NCI-H2107 treated with DMSO at 0.1 percent for 48 hours (cell line): Measurements from ENCODE around the gene PSG11.
"Not testable (repeated sequence)": the region's sequence is repeated elsewhere in the genome, so short reads cannot be mapped to it uniquely, and the experiment has no call there.

Experiments
- DNase-seq: peaks from one replicate; lab custom pipeline; 2025; ENCODE audit not compliant: unreplicated experiment; lab: John Stamatoyannopoulos, UW

Gene PSG11

DNA sequence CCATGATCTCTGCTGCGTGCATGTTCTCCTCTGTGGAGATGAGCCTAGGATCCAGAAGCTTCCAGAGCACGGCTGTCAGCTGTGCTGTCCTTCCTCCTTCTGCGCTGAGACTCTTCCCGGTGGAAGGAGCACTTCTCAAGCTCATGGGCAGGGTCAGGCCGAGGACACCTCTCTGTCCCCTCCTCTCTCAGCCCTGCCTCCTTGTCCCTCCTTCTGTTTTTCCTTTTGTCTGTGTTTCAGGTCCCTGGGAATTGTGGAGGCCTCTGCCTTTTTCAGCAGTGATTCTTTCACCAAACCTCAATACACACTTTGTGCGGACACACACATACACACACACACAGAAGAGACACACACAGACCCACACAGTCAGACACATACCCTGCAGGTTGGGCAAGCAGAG lies at the start of gene PSG11:
Gene PSG11, minus strand, starts transcription at position 101 of the 400 bp plus-strand sequence. Its CDS starts 97 bp downstream, at position 4.
- not testable (repeated sequence) for DNase-seq

DNA sequence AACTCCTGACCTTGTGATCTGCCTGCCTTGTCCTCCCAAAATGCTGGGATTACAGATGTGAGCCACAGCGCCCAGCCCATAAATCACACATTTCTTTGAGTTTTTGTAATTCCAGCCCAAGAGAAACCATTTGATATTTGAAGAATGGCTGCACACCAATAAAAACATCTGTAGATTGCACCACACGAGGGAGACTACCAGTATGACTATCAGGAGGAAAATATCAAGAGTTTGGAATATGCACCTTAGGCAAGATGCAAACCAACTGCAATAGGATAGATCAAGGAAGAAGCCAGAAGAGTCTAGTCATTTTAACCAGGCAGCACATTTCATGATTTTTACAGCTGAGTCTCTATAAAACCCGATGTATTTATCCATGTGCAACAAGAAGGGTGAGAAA lies 36.1 kb upstream of the PSG11 start:
- not testable (repeated sequence) for DNase-seq

DNA sequence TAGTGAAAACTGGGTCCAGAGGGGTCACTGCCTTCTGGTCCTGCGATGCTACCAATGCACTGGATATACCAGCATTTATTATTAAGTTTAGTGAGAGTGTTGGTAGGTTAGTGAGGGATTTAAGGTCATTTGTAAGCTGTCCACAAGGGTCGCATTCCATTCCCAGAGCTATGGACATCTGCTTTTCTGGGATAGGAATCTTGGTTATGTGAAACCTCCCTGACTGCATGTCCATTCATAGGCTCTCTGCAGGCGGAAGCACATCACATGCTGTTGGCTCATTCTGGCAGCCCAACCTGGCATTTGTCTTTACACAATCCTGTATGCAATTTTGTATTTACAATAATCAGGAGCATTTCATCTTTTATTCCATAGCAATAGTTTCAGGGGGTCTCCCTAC lies 35.1 kb upstream of the PSG11 start:
- DNase-seq = not testable (repeated sequence)

DNA sequence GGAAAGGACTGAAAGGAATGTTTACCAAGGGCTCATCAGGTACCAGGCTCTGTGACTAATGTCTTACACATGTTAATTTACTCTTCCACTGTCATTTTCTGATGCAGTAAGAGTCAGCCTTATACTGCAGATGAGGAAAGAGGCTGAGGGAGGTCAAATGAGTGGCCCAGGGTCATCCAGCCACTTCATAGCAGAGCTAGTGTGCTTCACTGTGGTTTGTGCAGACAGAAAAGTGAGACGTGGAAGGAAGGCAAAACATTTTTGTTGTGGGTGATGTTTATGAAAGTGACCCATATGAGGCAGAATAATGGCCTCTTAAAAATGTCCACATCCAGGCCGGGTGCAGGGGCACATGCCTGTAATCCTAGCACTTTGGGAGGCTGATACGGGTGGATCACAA lies 34.0 kb upstream of the PSG11 start:
- DNase-seq = not testable (repeated sequence)

DNA sequence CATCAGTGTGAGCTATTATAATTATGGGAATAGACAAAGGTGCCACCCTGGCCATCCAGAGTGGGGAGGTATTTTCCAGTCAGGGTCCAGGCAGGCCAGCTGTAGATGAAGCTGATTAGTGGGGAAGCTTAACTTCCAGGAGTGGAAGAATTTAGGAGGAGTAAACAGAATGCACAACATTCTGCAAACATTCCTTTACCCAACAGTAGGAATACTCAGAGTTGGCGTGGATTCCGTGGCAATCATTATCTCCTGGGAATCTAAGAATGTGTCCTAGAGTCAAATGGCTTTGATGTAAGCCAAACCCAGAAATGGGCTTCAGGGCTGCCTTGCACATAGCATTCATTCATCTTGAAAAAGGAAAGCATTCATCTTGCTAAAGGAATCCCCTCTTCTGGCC lies 33.2 kb upstream of the PSG11 start:
- not testable (repeated sequence) for DNase-seq

DNA sequence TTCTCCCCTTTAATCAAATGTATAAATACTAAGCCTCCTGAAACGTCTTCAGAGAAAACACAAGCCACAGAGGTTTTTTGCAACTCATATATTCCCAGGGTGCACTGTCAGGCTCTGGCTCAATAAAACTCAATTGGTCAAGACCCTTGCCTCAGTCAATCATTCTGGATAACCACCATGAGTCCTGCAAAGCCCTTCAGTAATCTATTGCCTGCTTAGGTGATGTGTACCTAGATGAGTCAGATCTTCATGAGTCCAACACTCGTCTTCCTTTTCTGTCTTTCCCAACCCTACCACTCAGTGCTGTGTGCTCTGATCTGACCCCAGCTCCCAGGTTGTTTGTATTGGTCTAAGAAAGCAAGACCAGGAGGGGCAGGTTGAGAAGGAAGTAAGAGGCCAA lies 32.2 kb upstream of the PSG11 start:
- not testable (repeated sequence) for DNase-seq

DNA sequence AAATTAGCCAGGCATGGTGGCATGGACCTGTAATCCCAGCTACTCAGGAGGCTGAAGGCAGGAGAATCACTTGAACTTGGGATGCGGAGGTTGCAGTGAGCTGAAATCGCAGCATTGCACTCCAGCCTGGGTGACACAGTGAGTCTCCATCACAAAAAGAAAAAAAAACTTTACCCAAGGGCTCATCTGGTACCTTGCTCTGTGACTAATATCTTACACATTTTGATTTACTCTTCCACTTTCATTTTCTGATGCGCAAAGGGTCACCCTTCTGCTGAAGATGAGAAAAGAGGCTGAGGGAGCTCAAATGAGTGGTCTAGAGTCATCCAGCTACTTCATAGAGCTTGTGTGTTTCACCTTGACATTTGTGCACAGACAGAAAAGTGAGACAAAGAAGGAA lies 21.7 kb upstream of the PSG11 start:
- not testable (repeated sequence) for DNase-seq

DNA sequence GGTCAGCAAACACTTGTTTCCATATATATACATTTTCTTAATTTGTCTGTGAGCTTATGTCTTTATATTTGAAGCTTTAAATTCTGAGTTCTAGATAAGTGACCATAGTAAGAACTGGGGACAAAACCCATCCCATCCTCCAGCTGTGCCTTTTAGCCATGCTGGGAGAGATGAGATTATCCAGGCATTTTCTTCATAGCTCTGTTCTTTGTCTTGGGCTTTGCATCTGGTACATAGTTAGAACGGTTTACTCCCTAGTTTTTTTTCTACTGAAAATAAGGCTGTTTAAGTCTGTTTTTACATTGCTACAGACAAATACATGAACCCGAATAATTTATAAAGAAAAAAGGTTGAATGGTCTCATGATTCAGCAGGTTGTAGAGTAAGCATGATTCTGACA lies 20.3 kb upstream of the PSG11 start:
- not testable (repeated sequence) for DNase-seq

DNA sequence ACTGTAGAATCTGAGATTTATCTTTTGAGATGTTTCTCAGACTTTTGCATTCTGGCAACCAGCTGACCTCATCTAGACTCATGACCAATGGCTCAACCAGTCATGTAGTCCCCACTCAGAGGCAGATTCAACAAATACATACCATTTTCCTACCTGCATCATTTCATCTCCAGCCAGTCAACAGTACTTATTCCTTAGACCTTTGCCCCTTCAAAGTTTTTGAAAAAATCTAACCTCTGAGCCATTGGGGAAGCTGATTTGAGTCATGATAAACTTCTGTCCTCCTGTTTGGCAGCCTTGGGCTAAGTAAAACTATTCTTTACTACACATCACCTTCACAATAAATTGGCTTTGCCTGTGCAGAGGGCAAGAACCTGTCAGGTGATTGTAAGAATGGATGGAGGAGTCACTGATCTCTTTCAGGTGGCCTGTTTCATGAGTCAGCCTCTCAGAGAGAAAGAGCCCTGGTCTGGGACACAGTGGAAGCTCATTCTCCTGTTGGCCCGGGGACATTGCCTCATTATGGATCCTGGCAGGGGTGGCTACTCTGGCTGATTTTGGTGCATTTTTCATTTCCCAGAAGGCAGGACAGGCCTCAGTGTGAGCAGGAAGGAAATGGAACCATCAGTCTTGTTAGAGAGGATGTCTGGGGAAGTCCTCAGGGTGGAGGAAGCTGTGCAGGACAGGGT lies 17.4 kb upstream of the PSG11 start:
- DNase-seq = not testable (repeated sequence)

DNA sequence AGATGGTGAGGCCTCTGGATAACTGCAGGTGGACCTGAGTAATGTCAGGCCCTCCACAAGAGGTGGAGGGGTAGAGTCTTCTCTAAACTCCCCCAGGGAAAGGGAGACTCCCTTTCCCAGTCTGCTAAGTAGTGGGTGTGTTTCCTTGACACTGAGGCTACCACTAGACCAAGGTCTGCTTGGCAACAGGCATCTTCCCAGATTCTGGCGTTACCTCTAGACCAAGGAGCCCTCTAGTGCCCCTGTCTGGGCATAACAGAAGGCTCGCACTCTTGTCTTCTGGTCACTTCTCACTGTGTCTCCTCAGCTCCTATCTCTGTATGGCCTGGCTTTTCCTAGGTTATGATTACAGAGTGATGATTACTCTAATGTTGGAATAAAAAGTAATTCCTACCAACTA lies 5.4 kb upstream of the PSG11 start:
- not testable (repeated sequence) for DNase-seq

DNA sequence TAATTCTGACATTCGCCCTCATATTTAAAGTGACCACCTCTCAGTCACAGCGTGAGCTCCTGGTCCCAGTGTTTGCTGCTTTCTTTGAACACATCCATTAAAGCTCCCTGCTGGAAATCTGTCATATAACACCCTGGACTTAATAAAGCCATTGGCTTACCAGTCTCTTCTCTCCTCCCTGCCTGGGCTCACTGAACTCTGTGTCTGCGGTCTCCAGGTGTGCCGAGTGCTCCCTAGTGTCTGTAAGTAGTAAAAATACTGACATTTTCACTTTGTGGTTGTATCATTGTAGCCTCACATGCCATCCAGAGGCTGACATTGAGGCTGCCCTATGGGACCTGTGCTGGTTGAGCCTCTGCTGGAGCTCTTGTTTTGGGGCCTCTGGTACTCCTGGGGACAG lies 2.6 kb upstream of the PSG11 start:
- DNase-seq = no peak

DNA sequence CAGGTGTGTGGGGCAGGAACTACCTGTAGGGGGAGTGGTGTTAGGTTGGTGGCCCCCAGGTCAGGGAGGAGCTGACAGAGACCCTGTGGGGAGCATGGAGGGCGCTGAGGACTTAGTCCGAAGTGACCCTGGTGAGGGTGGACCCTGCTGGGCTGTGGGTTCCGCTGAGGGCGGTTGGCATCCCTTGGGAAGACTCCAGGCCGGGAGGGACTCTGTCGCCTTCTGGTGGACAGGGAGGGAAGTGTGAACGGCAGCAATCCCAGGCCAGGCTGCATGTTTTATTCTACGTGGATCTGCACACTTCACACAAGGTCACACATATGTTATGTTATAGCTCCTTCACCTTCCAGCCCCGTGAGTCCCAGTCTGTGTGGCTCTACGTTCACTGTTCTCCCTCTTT lies 1.7 kb upstream of the PSG11 start:
- not testable (repeated sequence) for DNase-seq

DNA sequence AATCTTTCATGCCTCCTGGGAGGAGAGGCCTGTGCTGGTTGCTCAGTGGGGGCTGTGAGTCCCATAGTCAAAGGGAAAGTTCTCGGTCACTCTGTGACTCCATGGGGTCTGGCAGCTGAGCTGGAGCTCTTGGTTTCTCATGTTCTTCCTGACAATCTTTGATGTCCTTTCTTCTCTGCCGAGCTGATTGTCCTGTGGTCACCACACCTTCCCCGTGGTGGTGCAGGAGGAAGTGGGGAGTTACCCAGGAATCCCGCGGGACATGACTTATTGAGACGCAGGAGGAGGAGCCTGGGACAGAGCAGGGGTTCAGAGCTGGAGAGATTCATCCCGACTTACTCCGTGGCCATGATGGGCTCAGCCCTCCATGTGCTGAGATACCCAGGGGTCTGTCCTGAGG lies 792 bp upstream of the PSG11 start:
- not testable (repeated sequence) for DNase-seq

DNA sequence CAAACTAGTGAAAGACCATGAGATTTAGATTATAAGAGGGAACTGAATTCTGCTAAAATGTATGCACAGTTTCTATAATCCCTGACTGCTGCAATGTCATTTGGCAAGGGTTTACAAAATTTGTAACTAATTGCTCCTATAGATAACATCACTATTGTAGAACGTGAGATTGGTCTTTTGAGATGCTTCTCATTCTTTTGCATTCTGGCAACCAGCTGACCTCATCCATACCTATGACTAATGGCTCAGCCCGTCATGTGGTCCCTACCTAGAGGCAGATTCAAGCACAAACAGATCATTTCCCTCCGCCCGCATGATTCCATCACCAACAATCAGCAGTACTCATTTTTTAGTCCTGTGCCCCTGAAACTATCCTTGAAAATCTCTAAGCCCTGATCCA lies 4.2 kb downstream of the PSG11 start:
- not testable (repeated sequence) for DNase-seq

DNA sequence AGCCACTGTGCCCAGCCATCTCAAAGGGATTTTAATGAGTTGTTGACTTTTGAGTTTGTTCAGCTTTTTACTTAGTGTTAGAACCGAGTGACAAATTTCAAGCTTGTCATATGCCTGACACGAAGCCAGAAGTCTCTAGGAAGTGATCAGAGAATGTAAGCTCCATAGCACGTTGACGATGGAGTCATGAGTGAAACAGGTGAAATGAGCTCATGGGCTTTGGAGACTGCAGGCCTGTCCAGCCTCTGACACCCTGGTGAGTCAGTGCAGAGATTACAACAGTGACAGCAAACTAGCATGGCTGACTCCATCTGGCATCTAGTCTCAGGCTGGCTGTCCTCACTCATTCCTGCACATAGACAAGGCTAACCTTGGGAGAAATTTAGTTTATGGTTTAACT lies 4.6 kb downstream of the PSG11 start:
- DNase-seq = not testable (repeated sequence)

DNA sequence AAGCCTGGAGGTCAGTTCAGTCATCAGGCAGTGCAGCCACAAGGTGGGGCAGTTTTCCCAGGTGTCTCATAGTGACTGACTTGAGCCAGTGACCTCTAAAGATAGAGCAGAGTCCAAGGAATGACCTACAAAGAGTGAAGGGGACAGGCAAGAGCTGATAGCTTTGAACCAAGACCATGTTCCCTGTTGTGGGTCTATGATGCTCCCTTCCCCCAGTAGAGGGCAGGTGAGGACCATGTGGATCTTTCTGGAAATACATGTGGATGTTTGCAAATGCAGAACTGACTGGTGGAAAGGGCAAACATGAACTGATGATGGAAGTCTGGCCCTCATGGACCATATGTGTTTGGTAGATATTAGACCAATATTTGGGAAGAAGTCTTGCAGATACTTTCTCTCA lies 6.7 kb downstream of the PSG11 start:
- DNase-seq = not testable (repeated sequence)

DNA sequence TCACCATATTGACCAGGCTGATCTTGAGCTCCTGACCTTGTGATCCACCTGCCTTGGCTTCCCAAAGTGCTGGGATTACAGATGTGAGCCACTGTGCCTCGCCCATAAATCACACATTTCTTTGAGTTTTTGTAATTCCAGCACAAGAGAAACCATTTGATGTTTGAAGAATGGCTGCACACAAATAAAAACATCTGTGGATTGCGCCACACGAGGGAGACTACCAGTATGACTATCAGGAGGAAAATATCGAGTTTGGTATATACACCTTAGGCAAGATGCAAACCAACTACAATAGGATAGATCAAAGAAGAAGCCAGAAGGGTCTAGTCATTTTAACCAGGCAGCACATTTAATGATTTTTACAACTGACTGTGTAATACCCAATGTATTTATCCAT lies 20.4 kb downstream of the PSG11 start:
- DNase-seq = not testable (repeated sequence)

DNA sequence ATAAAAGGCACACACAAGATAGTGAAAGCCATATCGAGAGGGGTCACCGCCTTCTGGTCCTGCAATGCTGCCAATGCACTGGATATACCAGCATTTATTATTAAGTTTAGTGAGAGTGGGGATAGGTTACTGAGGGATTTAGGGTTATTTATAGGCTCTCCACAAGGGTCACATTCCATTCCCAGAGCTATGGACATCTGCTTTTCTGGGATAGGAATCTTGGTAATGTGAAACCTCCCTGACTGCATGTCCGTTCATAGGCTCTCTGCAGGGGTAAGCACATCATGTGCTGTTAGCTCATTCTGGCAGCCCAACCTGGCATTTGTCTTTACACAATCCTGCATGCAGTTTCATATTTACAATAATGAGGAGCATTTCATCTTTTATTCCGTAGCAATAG lies 21.4 kb downstream of the PSG11 start:
- not testable (repeated sequence) for DNase-seq

DNA sequence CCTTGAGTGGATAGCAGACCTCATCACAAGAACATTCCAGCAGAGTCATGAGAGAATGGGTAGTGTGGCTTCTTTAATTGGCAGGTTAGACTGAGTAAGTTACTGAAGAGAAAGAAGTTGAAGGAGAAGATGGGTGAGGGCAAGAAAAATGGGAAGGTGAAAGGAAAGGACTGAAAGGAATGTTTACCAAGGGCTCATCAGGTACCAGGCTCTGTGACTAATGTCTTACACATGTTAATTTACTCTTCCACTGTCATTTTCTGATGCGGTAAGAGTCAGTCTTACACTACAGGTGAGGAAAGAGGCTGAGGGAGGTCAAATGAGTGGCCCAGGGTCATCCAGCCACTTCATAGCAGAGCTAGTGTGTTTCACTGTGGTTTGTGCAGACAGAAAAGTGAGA lies 22.6 kb downstream of the PSG11 start:
- not testable (repeated sequence) for DNase-seq

DNA sequence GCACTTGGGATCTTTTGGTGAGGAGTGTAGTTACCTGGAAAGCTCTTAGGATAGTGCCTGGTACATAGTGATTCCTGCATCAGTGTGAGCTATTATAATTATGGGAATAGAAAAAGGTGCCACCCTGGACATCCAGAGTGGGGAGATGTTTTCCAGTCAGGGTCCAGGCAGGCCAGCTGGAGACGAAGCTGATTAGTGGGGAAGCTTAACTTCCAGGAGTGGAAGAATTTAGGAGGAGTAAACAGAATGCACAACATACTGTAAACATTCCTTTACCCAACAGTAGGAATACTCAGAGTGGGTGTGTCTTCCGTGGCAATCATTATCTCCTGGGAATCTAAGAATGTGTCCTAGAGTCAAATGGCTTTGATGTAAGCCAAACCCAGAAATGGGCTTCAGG lies 23.3 kb downstream of the PSG11 start:
- DNase-seq = not testable (repeated sequence)

DNA sequence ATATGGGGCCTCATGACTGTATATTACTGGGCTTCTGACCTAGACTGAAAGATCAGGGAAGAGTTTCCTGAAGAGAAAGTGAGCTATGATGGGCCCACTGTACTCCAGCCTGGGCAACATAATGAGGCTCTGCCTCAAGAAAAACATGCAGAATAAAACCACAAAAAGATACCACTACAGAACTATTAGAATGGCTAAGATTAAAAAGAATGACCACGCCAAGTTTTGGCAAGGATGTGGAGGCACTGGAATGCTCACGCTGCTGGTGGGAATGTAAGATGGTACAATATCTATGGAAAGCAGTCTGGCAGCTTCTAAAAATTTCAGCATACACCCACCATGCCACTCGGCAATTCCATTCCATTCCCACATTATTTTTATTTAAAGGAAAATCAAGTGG lies 30.1 kb downstream of the PSG11 start:
- not testable (repeated sequence) for DNase-seq

DNA sequence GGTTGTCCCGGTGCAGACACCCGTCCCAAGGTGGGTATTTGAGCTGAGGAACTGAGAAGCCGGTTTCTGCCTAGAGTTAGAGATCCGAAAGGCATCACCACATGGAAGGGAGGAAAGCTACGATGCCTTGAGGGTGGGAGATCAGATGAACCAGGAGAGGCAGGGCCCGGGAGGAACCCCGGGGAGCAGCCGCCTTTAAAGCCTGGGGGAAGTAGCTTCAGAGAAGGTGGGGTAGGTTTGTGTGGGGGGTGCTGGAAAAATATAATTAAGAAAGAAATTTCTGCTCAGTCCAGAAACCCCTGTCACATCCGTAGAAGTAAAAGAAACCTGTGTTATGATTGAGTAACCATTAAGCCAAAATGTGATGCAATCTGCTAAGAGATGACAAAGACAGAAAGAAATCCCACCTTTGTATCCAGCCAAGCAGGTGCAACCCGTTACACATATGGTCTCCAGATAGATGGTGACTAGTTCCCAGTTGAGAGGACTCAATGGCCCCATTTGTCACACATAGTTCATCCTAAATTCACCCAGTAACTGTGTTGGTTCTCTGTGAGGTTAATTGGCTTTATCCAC lies 34.2 kb downstream of the PSG11 start:
- DNase-seq = not testable (repeated sequence)

DNA sequence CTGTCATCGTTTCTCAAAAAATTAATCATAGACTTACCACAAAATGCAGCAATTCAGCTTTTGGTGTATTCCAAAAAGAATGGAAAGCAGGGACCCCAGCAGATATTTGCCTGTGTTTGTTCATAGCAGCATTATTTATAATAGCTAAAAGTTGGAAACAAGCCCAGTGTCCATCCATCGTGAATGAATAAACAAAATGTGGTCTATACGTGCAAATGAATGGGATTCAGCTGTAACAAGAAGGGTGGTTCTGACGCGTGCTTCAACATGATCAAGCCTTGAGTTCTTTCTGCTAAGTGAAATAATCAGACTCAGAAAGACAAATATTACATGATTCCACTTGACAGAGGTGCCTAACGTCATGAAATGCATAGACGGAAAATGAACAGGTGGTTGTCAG lies 36.4 kb downstream of the PSG11 start:
- peak; percentile 0 for DNase-seq
